GM12891 (cell line): ENCODE measurements around the gene RRBP1.
"Not testable (repeated sequence)": the region's sequence is repeated elsewhere in the genome, so short reads cannot be mapped to it uniquely, and the experiment has no call there.

Experiments used
- DNase-seq: peaks from one replicate; pipeline ENCODE4 v3.0.0; 2011; ENCODE audit warnings: low spot score; ENCODE audit not compliant: insufficient read length
- FAIRE-seq: peaks from 2 replicates; lab custom pipeline; 2011; peaks lifted over from hg19 to GRCh38; lab: Jason Lieb, UNC
- PAX5 ChIP-seq: IDR thresholded peaks from 2 replicates; pipeline ENCODE4 v1.6.1; 2011; ENCODE audit warnings: low read length, moderate library complexity, mild to moderate bottlenecking; ENCODE audit not compliant: insufficient read depth, severe bottlenecking
- POLR2A ChIP-seq: IDR thresholded peaks from 2 replicates; pipeline ENCODE4 v1.6.1; 2011; ENCODE audit warnings: low read depth, low read length, control low read depth
- POLR2AphosphoS5 ChIP-seq: IDR thresholded peaks from 2 replicates; pipeline ENCODE4 v1.6.1; 2011; ENCODE audit warnings: low read depth, low read length, control low read depth
- POU2F2 ChIP-seq: IDR thresholded peaks from 2 replicates; pipeline ENCODE4 v1.6.1; 2011; ENCODE audit warnings: low read depth, mild to moderate bottlenecking, control low read depth, low read length, moderate library complexity
- SPI1 ChIP-seq: IDR thresholded peaks from 2 replicates; pipeline ENCODE4 v1.6.1; 2011; ENCODE audit warnings: low read depth, low read length, control low read depth
- TAF1 ChIP-seq: IDR thresholded peaks from 2 replicates; pipeline ENCODE4 v1.6.1; 2011; ENCODE audit warnings: low read depth, low read length, control low read depth

The RRBP1 gene

GRCh38 chr20:17667445-17667844 lies 14.6 kb downstream of the RRBP1 start:
- DNase-seq (no peak), FAIRE-seq (no peak)

GRCh38 chr20:17666481-17666880 lies 15.6 kb downstream of the RRBP1 start:
- FAIRE-seq (no peak), DNase-seq (no peak)
- no peak for TF ChIP-seq POU2F2
- TF ChIP-seq PAX5, result no peak
- TF ChIP-seq SPI1, result no peak
- TF ChIP-seq POLR2A, result no peak
- no peak for TF ChIP-seq POLR2AphosphoS5

More at GRCh38 chr20:17667445-17667844, 14.6 kb downstream of the RRBP1 start:
- TF ChIP-seq POLR2A (no peak), PAX5 (no peak), POLR2AphosphoS5 (no peak), SPI1 (no peak), TAF1 (no peak), POU2F2 (no peak)

- no peak for FAIRE-seq
These were observed 16.3 kb downstream of the RRBP1 start for GRCh38 chr20:17665756-17666155.

GRCh38 chr20:17664025-17664633 lies 17.9 kb downstream of the RRBP1 start:
- DNase-seq (no peak), FAIRE-seq (no peak)
- TF ChIP-seq POU2F2 (no peak), TAF1 (no peak), PAX5 (no peak), SPI1 (no peak), POLR2AphosphoS5 (no peak), POLR2A (no peak)

More at GRCh38 chr20:17665756-17666155, 16.3 kb downstream of the RRBP1 start:
- DNase-seq, result no peak
- TF ChIP-seq SPI1 (no peak), POLR2AphosphoS5 (no peak), POLR2A (no peak), TAF1 (no peak), POU2F2 (no peak), PAX5 (no peak)

GRCh38 chr20:17663486-17663885 lies 18.6 kb downstream of the RRBP1 start:
- no peak for TF ChIP-seq POU2F2
- no peak for TF ChIP-seq TAF1
- TF ChIP-seq POLR2AphosphoS5, result no peak
- TF ChIP-seq POLR2A, result no peak
- no peak for TF ChIP-seq PAX5
- TF ChIP-seq SPI1, result no peak
- DNase-seq (no peak), FAIRE-seq (no peak)

- FAIRE-seq (no peak), DNase-seq (no peak)
- no peak for TF ChIP-seq POLR2A
- no peak for TF ChIP-seq POLR2AphosphoS5
- no peak for TF ChIP-seq SPI1
- no peak for TF ChIP-seq POU2F2
- no peak for TF ChIP-seq PAX5
- TF ChIP-seq TAF1, result no peak
These were observed 19.0 kb downstream of the RRBP1 start for GRCh38 chr20:17663040-17663399.

- no peak for DNase-seq
- TF ChIP-seq POLR2AphosphoS5, result no peak
- TF ChIP-seq TAF1, result no peak
- no peak for FAIRE-seq
These were observed 19.6 kb downstream of the RRBP1 start for GRCh38 chr20:17662333-17663039.

- FAIRE-seq (no peak), DNase-seq (no peak)
- TF ChIP-seq POU2F2 (no peak), TAF1 (no peak), POLR2AphosphoS5 (no peak), PAX5 (no peak), POLR2A (no peak), SPI1 (no peak)
These were observed 20.8 kb downstream of the RRBP1 start for GRCh38 chr20:17661121-17661744.

GRCh38 chr20:17660667-17661066 lies 21.4 kb downstream of the RRBP1 start:
- FAIRE-seq, result no peak
- DNase-seq, result no peak
- TF ChIP-seq POLR2A (no peak), PAX5 (no peak), SPI1 (no peak), POU2F2 (no peak), POLR2AphosphoS5 (no peak)

- no peak for DNase-seq
- no peak for FAIRE-seq
These were observed 22.2 kb downstream of the RRBP1 start for GRCh38 chr20:17659801-17660200.

GRCh38 chr20:17659344-17659743 lies 22.7 kb downstream of the RRBP1 start:
- DNase-seq, FAIRE-seq: not testable (repeated sequence)

More at GRCh38 chr20:17659801-17660200, 22.2 kb downstream of the RRBP1 start:
- no peak for TF ChIP-seq POLR2A
- TF ChIP-seq POU2F2, result no peak
- no peak for TF ChIP-seq POLR2AphosphoS5
- no peak for TF ChIP-seq SPI1
- no peak for TF ChIP-seq TAF1
- TF ChIP-seq PAX5, result no peak
